HG02884 (cell line): ENCODE results near the gene ZNF219.
"Not testable (repeated sequence)": the region's sequence is repeated elsewhere in the genome, so short reads cannot be mapped to it uniquely, and the experiment has no call there.

Source experiments
- ATAC-seq: cut with Tn5 transposase; IDR thresholded peaks from one replicate; pipeline ENCODE4 v1.9.1; 2021; ENCODE audit warnings: mild to moderate bottlenecking, moderate library complexity; ENCODE audit not compliant: unreplicated experiment

Gene ZNF219

DNA sequence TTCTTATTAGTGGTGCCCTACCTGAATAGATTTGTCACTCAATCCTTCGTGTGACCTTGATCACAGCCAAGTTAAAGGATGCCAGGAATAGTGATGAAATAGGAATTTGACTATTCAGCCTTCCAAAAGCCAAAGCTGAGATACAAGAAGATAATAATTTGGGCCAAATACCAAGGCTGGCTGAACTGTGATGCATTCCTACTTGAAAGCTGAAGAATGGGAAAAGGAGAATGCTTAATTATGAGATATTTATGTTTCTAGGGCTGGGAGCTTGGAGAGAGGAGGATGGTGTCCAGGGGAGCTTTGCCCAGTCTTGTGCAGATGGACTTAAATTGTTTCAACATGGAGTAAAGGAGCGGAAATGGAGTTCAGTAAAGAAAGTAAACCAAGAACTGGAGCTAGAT lies 51.1 kb downstream of the ZNF219 start:
- no peak for ATAC-seq

DNA sequence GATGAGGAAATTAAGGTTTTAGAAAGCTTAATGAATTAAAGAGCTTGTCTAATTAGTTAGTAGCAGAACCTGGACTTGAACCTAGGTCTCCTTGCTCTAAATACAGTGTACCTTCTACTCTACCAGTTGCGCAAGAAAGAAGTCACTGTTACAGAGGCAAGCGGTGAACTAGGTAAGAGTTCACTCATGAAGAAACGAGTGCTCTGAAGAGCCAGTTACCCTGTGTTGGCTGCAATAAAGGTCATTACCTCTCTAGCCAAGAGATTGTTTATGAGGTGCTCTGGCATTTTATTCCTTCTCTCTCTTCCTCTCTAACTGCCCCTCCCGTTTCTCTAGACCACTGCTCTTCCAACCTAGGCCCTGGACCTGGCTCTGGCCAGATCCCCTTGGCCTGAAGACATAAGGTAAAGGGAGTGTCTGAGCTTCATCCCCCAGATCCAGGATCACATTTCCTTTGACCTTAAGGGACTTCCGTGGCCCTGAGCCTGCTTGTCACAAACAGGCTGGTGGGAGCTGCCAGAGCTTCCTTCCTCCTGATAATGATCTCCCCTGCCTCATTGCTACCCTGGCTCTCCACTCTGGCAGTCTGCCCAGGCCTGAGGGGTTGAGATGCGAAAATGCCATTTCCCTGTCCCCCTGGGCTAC lies 54.4 kb downstream of the ZNF219 start:
- no peak for ATAC-seq

DNA sequence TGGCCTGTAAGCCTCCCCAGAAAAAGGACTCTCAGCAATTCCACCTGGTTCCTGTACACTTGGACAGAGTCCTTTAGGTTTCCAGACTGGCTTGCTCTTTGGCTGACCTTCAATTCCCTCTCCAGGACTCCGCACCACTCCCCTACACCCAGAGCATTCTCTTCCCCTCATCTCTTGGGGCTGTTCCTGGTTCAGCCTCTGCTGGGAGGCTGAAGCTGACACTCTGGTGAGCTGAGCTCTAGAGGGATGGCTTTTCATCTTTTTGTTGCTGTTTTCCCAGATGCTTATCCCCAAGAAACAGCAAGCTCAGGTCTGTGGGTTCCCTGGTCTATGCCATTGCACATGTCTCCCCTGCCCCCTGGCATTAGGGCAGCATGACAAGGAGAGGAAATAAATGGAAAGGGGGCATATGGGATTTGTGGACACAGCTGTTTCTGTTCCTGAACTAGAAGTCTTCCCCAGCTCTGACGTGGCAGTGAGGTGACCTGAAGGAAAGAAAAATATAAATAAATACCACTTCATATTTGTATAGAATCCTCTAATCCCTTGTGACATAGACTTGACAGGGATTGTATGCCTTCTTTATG lies 55.0 kb downstream of the ZNF219 start:
- ATAC-seq = no peak

DNA sequence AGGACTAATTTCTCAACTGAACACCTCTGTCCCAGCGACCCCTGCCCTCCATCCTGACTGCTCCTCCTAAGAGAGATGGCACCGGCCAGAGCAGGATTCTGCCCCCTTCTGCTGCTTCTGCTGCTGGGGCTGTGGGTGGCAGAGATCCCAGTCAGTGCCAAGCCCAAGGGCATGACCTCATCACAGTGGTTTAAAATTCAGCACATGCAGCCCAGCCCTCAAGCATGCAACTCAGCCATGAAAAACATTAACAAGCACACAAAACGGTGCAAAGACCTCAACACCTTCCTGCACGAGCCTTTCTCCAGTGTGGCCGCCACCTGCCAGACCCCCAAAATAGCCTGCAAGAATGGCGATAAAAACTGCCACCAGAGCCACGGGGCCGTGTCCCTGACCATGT lies 55.5 kb downstream of the ZNF219 start:
- ATAC-seq = no peak

DNA sequence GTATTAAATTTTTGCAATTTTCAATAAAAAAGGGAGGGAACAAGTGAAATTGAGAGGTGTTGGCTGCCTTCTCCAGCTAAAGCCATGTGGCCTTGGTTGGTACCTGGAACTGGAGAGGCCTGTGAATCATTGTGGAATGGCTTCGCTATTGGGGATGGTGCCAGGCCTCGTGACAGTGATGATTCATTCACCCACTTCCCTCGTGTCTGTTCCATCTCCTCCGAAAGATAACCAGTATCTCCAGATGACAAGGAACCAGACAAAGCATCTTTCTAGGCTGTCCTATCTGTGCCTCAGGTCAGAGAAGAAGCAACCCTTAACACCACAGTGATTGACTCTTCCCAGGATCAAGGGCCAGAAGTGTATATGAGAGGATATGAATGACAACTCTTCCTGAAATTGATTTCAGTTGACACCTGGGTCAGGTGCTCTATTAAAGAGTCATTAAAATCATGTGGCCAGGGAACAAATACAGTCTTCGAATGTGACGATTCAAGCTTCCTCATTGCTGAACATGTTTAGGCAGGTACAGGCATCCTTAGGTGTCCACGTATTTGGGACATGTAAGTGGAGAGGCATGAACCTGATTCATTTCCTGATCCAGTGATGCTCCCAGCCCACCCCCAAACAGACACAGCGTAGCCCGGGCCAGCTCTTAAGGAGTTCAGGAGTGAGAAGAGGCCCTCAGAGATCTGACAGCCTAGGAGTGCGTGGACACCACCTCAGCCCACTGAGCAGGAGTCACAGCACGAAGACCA lies 56.6 kb downstream of the ZNF219 start, which contains the start of gene RNASE7:
TSS of gene RNASE7 (plus strand) at position 687 of the 758 bp plus-strand sequence. CDS start 631 bp downstream, outside the sequence.
- ATAC-seq = no peak

DNA sequence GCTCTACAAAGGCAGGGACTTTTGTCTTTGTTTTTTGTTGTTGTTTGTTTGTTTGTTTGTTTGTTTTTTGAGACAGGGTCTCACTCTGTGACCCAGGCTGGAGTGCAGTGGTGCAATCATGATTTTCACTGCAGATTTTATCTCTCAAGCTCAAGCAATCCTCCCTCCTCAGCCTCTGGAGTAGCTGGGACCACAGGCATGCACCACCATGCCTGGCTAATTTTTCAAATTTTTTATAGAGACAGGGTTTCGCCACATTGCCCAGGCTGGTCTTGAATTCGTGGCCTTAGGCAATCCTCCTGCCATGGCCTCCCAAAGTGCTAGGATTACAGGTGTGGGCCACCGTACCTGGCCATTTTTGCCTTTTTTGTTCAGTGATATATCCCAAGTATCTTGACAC lies 57.5 kb downstream of the ZNF219 start:
- ATAC-seq = not testable (repeated sequence)

DNA sequence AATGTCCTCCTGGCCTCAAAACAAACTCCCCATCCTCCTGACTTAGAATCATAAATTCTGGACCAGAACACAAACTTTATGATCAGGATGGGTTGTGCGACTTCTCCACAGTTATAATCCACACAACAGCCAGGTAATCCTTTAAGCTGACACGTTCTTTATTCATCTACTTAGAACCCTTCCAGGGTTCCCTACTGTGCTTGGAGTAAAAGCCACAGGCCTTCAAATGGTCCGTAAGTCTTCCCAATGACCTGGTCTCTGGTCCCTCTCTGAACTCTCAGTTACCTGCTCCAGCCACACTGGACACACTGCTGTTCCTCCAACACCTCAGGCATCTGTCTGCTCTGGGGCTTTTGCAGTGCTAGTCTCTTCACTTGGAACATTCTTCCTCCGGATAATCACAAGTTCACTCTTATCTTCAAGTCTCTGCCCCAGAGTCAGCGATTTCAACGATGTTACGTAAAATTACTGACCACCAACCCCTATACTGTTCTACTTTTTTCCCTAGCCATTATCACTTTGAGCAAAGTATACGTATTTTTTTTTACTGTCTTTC lies 58.0 kb downstream of the ZNF219 start:
- ATAC-seq = no peak
